HCT116 (cell line): ENCODE data around the gene HOXD1.

Source experiments
- CBX3 ChIP-seq: IDR thresholded peaks from 2 replicates; pipeline ENCODE4 v1.6.1; 2012; ENCODE audit warnings: low read depth
- CTCF ChIP-seq, 3 experiments: fragments of 200-600 bp in 1 of 3; sonication (generic) in 1 of 3; IDR thresholded peaks in 2 of 3; conservative IDR thresholded peaks in 1 of 3; 2 replicates each; pipeline ENCODE4 v1.5.1; 2012 to 2017; ENCODE audit warnings: low read depth in 2 of 3, low read length in 2 of 3, antibody characterized with exemption in 1 of 3, borderline replicate concordance in 1 of 3, control low read depth in 1 of 3, mild to moderate bottlenecking in 1 of 3, mixed read lengths in 1 of 3, mixed run types in 1 of 3, moderate library complexity in 1 of 3; ENCODE audit not compliant: insufficient read depth in 1 of 3
- EGR1 ChIP-seq: IDR thresholded peaks from 2 replicates; pipeline ENCODE4 v1.6.1; 2012; ENCODE audit warnings: low read depth
- ELF1 ChIP-seq: IDR thresholded peaks from 2 replicates; pipeline ENCODE4 v1.6.1; 2012; ENCODE audit warnings: low read depth, borderline replicate concordance
- EZH2 ChIP-seq: fragments of 200-600 bp; sonication (generic); IDR thresholded peaks from 2 replicates; pipeline ENCODE4 v1.6.1; 2017; ENCODE audit warnings: antibody characterized with exemption, mixed run types
- MAX ChIP-seq: IDR thresholded peaks from 2 replicates; pipeline ENCODE4 v1.6.1; 2012
- POLR2A ChIP-seq: IDR thresholded peaks from 2 replicates; pipeline ENCODE4 v1.7.0; 2011; ENCODE audit warnings: borderline replicate concordance; ENCODE audit not compliant: insufficient read depth, insufficient read length; ENCODE audit errors: extremely low read depth
- POLR2AphosphoS5 ChIP-seq: IDR thresholded peaks from 2 replicates; pipeline ENCODE4 v1.6.1; 2011; ENCODE audit warnings: mild to moderate bottlenecking, low read depth, low read length, moderate library complexity
- SIN3A ChIP-seq: IDR thresholded peaks from 2 replicates; pipeline ENCODE4 v1.6.1; 2012; ENCODE audit warnings: low read depth
- ZBTB33 ChIP-seq: IDR thresholded peaks from 2 replicates; pipeline ENCODE4 v1.6.1; 2011; ENCODE audit warnings: mild to moderate bottlenecking, low read length, moderate library complexity; ENCODE audit not compliant: insufficient replicate concordance; ENCODE audit errors: extremely low read depth
- ZNF274 ChIP-seq: fragments of 200-500 bp; sonication (Bioruptor generic); IDR thresholded peaks from 2 replicates; pipeline ENCODE4 v1.6.1; 2014; ENCODE audit warnings: mild to moderate bottlenecking, low read depth, low read length, inconsistent platforms

GRCh38 chr2:176148751-176149421 lies 39.6 kb upstream of the HOXD1 start:
- TF ChIP-seq CTCF (IDR thresholded peaks at IDR 0.05 in 2 of 3, conservative IDR thresholded peaks at IDR 0.05 in 1 of 3; ENCODE audit: borderline replicate concordance in 1 of 3, insufficient read depth in 1 of 3, low read depth in 2 of 3, low read length in 2 of 3) (no peak), SIN3A (no peak), ZBTB33 (no peak), ZNF274 (no peak), CBX3 (no peak), POLR2AphosphoS5 (no peak), EGR1 (no peak), EZH2 (no peak), POLR2A (no peak), MAX (no peak), ELF1 (no peak)
